Stimulated activated CD4-positive, alpha-beta T cell treated with anti-CD3 and anti-CD28 coated beads, Interleukin-12 subunit alpha, Interleukin-12 subunit beta, amount 100 ng/mL, for 48 hours (primary cell): ENCODE measurements around the gene AP1S3.

Source experiments
- DNase-seq, 3 donors: peaks; one replicate each; pipeline ENCODE4 v3.0.0-alpha.2; 2020; ENCODE audit warnings: low read depth in 2 of 3, low spot score in 1 of 3

The AP1S3 gene

DNA sequence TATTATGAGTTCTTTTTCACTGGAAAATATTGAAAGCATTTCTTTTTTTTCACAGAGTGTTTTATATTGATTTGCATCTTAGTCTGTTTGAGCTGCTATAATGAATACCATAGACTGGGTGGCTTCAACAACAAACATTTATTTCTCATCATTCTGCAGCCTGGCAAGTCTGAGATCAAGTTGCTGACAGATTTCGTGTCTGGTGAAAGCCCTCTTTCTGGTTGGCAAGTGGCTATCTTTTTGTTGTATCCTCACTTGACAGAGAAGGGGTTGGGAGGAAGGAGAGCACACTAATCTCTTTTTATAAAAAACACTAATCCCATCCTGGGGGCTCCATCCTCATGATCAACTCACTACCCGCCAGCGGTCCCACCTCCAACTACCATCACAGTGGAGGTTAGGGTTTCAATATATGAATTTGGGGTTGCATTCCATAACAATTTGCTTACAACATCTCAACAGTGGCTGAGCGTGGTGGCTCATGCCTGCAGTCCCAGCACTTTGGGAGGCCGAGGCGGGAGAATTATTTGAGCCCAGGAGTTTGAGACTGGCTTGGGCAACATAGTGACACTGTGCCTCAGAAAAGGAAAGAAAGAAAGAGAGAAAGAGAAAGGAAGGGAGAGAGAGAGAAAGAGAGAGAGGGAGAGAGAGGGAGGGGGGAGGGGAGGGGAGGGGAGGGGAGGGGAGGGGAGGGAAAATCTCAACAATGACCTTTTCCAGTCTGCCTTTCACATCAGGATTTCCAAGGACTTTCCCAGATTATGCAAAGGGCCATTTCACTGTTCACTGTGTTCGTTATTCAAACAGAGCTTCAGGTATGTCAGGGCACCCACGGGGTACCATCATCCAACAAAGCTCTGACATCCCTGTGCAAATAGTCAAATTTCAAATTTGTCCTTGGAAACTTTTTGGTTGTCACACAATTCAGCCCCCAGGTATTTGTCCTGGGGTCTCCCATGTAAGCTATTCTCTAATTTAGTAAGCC, 111.1 kb downstream of the AP1S3 start:
- no peak for DNase-seq

GRCh38 chr2:223725494-223725893, 111.9 kb downstream of the AP1S3 start:
- DNase-seq = no peak

GRCh38 chr2:223724861-223725260, 112.5 kb downstream of the AP1S3 start:
- DNase-seq = no peak

DNA sequence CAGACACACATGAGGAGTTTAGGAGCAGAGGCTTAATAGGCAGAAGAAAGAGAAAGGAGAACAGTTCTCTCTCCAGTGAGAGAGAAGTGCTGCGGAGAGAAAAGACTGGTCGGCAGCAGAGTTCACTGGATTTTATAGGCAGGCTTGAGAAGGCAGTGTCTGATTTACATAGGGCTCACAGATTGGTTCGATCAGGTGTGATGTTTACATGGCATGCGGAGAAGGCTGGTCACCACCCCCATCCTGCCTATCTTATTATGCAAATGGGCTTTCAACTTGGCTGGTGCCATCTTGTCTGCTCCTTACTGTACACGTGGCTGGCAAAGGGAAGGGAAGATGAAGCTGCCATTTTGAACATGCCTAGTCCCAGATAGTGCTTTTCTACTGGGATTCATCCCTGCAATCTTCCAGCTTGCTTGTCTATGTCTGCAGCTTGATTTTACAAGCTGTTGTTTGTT, 113.4 kb downstream of the AP1S3 start:
- no peak for DNase-seq

GRCh38 chr2:223722226-223722625, 115.2 kb downstream of the AP1S3 start:
- no peak for DNase-seq

DNA sequence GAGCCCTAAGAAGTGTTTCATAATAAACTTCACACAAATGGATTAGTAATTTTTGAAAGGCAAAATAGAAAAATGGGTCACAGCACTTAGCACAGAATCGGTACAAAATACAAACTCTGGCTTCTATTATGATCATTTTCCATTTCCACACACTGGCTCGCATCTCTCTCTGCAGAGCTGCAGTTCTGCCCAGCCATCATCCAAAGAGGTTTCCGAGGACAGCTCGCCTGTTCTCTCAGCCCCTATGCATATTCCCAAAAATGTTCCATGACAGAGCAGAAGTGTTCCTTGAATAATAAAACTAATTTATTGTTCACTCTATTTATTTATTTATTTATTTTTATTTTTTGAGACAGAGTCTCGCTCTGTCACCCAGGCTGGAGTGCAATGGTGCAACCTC, 115.6 kb downstream of the AP1S3 start:
- no peak for DNase-seq

DNA sequence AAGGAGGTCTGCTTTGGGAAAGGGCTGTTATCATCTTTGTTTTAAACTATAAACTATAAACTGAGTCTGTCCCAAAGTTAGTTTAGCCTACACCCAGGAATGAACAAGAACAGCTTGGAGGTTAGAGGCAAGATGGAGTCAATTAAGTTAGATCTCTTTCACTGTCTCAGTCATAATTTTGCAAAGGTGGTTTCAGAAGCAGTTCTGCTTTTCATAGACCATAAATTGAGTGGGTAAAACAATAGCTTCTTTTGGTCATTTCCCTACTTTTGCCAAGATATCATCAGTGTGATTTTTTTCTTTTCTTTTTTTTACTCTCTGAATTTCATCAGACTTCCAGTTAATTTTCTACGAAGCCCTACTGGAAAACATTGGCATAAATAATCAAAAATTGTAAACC, 117.0 kb downstream of the AP1S3 start:
- no peak for DNase-seq

GRCh38 chr2:223712642-223713041, 124.7 kb downstream of the AP1S3 start:
- no peak for DNase-seq

DNA sequence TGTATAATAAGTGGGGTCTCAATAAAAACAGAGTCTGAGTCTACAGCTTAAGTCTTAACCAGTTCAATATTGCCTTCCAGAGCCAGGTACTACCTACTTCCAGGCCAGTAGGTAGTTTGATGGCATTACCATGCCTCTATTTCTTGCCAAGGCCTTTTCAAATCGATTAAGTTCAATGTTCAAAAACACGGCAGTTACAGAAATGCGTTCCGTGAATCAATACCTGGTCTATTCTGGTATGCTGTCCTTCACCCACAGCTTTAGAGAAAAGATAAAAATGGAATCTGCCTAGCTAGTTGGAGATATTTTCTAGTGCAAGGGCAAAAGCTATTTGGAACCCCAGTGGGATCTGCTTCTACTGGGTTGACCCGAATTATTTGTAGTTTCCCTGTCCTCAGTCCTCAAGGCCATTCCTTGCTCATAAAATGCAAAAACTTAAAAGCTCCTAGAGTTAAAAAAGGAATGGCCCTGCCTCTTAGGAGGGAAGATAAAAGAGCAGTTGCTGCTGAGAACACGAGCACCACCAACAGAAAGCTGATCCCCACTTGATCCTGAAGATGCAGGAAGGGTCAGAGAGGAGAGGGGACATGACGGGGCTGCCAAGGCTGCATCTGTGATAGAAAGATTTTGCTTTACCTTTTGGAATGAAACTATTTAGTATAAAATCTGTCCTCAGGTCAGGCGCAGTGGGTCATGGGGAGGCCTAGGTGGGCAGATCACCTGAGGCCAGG, 125.6 kb downstream of the AP1S3 start:
- no peak for DNase-seq
